NT2/D1 (cell line): ENCODE data around the gene B4GALT1.

Source experiments
- SUZ12 ChIP-seq: IDR thresholded peaks from 2 replicates; pipeline ENCODE4 v1.6.1; 2011; ENCODE audit not compliant: insufficient read length, insufficient read depth; ENCODE audit errors: extremely low read depth
- ZNF274 ChIP-seq: IDR thresholded peaks from 2 replicates; pipeline ENCODE4 v1.6.1; 2011; ENCODE audit warnings: mild to moderate bottlenecking, low read depth, low read length

DNA sequence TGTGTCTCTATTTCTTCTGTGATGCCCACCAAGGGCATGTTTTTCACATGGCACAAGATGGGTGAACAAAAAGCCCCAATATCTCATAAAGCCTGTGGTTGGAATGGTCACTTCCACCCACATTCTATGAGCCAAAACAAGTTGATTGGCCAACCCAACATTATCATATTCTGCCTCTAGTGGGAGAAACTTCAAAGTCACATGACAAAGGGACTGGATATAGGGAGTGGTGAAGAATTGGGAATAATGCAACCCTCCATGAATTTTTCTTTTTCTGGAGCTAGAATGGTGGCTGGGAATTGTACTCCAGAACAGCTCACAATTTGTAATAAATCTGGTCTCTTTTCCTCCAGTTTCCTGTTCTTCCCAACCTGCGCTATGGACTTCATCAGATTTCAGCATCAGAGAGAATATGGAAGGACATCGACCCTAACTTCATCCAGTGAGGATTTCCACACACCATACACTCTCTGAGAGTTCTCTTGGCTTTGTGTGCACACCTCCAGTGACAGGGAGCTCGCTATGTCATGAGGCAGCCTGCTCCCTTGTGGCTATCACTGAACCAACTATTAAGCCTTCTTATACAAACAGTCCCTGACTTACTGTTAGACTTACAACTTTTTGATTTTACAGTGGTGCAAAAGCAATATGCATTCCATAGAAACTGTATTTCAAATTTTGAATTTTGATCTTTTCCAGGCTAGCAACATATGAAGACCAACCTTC is 12.0 kb upstream of the B4GALT1 start:
- TF ChIP-seq SUZ12 (no peak), ZNF274 (no peak)
